ENCODE data around the gene C5orf15.

- TF ChIP-seq, protein P1, sequence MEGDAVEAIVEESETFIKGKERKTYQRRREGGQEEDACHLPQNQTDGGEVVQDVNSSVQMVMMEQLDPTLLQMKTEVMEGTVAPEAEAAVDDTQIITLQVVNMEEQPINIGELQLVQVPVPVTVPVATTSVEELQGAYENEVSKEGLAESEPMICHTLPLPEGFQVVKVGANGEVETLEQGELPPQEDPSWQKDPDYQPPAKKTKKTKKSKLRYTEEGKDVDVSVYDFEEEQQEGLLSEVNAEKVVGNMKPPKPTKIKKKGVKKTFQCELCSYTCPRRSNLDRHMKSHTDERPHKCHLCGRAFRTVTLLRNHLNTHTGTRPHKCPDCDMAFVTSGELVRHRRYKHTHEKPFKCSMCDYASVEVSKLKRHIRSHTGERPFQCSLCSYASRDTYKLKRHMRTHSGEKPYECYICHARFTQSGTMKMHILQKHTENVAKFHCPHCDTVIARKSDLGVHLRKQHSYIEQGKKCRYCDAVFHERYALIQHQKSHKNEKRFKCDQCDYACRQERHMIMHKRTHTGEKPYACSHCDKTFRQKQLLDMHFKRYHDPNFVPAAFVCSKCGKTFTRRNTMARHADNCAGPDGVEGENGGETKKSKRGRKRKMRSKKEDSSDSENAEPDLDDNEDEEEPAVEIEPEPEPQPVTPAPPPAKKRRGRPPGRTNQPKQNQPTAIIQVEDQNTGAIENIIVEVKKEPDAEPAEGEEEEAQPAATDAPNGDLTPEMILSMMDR (IDR thresholded peaks at IDR 0.05), result no peak
- TF ChIP-seq POLR2A (IDR thresholded peaks at IDR 0.05), result no peak
These were observed 37.7 kb upstream of the C5orf15 start for GRCh38 chr5:134006115-134006514.

Measured in thyroid gland (tissue), 4 donors.